K562 (cell line): ENCODE results near the gene STING1. TPM values are rescaled to one million over a fixed set of nuclear protein-coding genes. Genes with fewer than 3 reads are reported as not detected.

Source experiments
- ARID3A ChIP-seq: IDR thresholded peaks from 2 replicates; pipeline ENCODE4 v1.6.1; 2012; ENCODE audit warnings: low read depth, low read length, improper control_type of control experiment, borderline replicate concordance
- ATF6 ChIP-seq: sonication (generic); formaldehyde crosslinking; IDR thresholded peaks from 2 replicates; pipeline ENCODE4 v1.4.0; 2020; ENCODE audit warnings: mild to moderate bottlenecking, missing genetic modification reagents
- BACH1 ChIP-seq: fragments of 200-800 bp; sonication (Bioruptor generic); IDR thresholded peaks from 2 replicates; pipeline ENCODE4 v1.6.1; 2016; ENCODE audit warnings: missing genetic modification characterization, missing compliant biosample characterization
- CREBBP ChIP-seq: IDR thresholded peaks from one replicate; pipeline ENCODE4 v1.6.1; 2012; ENCODE audit warnings: low read depth, mild to moderate bottlenecking, control low read depth, inconsistent platforms, low read length
- CTCF ChIP-seq, 3 experiments: IDR thresholded peaks in 2 of 3; conservative IDR thresholded peaks in 1 of 3; 2 replicates each; pipeline ENCODE4 v1.5.1; 2011 to 2012; ENCODE audit warnings: low read length in 3 of 3, mild to moderate bottlenecking in 3 of 3, control low read depth in 2 of 3, improper control_type of control experiment in 1 of 3, inconsistent platforms in 1 of 3, low read depth in 1 of 3, mixed read lengths in 1 of 3, moderate library complexity in 1 of 3; ENCODE audit not compliant: insufficient read depth in 2 of 3
- DACH1 ChIP-seq: fragments of 450-650 bp; IDR thresholded peaks from 2 replicates; pipeline ENCODE4 v1.6.1; 2018; ENCODE audit not compliant: partially characterized antibody
- KAT7 ChIP-seq: sonication (generic); formaldehyde crosslinking; IDR thresholded peaks from 2 replicates; pipeline ENCODE4 v1.8.0; 2022; ENCODE audit warnings: missing genetic modification reagents, mild to moderate bottlenecking, borderline replicate concordance
- MAFG ChIP-seq: fragments of 450-650 bp; conservative IDR thresholded peaks from 2 replicates; pipeline ENCODE4 v1.6.1; 2016; ENCODE audit warnings: missing genetic modification characterization, missing compliant biosample characterization
- MYNN ChIP-seq, 2 experiments: sonication (generic); formaldehyde crosslinking in 1 of 2; IDR thresholded peaks; 2 replicates each; pipeline versions ENCODE4 v1.5.0 to v1.6.1; 2016 to 2020; ENCODE audit warnings: antibody characterized with exemption in 1 of 2, missing genetic modification reagents in 1 of 2
- NONO ChIP-seq, 2 experiments: fragments of 200-400 bp in 1 of 2; fragments of 450-650 bp in 1 of 2; formaldehyde crosslinking in 1 of 2; IDR thresholded peaks; 2 replicates each; pipeline ENCODE4 v1.6.1; 2017; ENCODE audit warnings: low read depth in 2 of 2, mild to moderate bottlenecking in 2 of 2, moderate library complexity in 2 of 2, low read length in 1 of 2
- NR2C1 ChIP-seq, 2 experiments: fragments of 450-650 bp; IDR thresholded peaks; 2 replicates each; pipeline ENCODE4 v1.6.1; 2017; ENCODE audit warnings: mild to moderate bottlenecking in 2 of 2, antibody characterized with exemption in 1 of 2, inconsistent platforms in 1 of 2, missing compliant biosample characterization in 1 of 2, missing genetic modification characterization in 1 of 2
- PPARD ChIP-seq: fragments of 250-450 bp; sonication (Bioruptor Pico); IDR thresholded peaks from 2 replicates; pipeline ENCODE4 v1.8.0; 2022; ENCODE audit warnings: inconsistent platforms, mild to moderate bottlenecking, moderate library complexity
- RBM39 ChIP-seq: fragments of 200-400 bp; formaldehyde crosslinking; optimal IDR thresholded peaks from 2 replicates; pipeline ENCODE3; 2018; ENCODE audit warnings: low read depth, low read length
- SMARCC2 ChIP-seq: fragments of 450-650 bp; IDR thresholded peaks from 2 replicates; pipeline ENCODE4 v1.6.1; 2017; ENCODE audit warnings: antibody characterized with exemption, moderate library complexity, mild to moderate bottlenecking, low read depth
- TCF3 ChIP-seq: sonication (generic); formaldehyde crosslinking; IDR thresholded peaks from 2 replicates; pipeline ENCODE4 v1.4.0; 2020; ENCODE audit warnings: mild to moderate bottlenecking, missing genetic modification reagents
- ZBTB1 ChIP-seq: sonication (generic); formaldehyde crosslinking; IDR thresholded peaks from 2 replicates; pipeline ENCODE4 v1.8.1; 2023; ENCODE audit warnings: missing genetic modification reagents, low read depth, mild to moderate bottlenecking, borderline replicate concordance
- ZNF316 ChIP-seq: fragments of 450-650 bp; IDR thresholded peaks from 2 replicates; pipeline ENCODE4 v1.6.1; 2016
- ZNF398 ChIP-seq: fragments of 250-450 bp; sonication (Bioruptor Pico); IDR thresholded peaks from 2 replicates; pipeline ENCODE4 v1.8.0; 2021; ENCODE audit warnings: moderate library complexity, mild to moderate bottlenecking, inconsistent platforms
- ZNF507 ChIP-seq: conservative IDR thresholded peaks from 2 replicates; pipeline ENCODE4 v1.6.1; 2017; ENCODE audit warnings: missing genetic modification characterization, missing compliant biosample characterization
- ZNF785 ChIP-seq: fragments of 250-450 bp; sonication (Bioruptor Pico); IDR thresholded peaks from 2 replicates; pipeline ENCODE4 v1.4.0; 2020; ENCODE audit warnings: mild to moderate bottlenecking
- polyA plus RNA-seq, 8 experiments: library from polyadenylated mRNA; depleted of rRNA in 4 of 8; stranded (reverse) in 5 of 8; unstranded in 3 of 8; fragments of >200 nt; fragmentation: Nextera tagmentation in 2 of 8; fragmentation: Illumina TruSeq in 1 of 8; extraction: Ambion mirVana in 2 of 8; extraction: Trizol in 1 of 8; gene quantifications; 2 replicates each; pipeline versions ENCODE4 v1.2.1 to v1.2.3, GENCODE V29; 2011 to 2014; ENCODE audit warnings: inconsistent platforms in 1 of 8, missing spikeins in 1 of 8
- total RNA-seq, 7 experiments: library from RNA; depleted of rRNA in 6 of 7; stranded (reverse); fragments of >200 nt in 6 of 7; fragmentation: Illumina TruSeq in 2 of 7; extraction: Trizol in 2 of 7; gene quantifications; 2 replicates each; pipeline versions ENCODE4 v1.2.1 to v1.2.3, GENCODE V29; 2011 to 2021; ENCODE audit warnings: low replicate concordance in 1 of 7

STING1 gene
- total and polyA plus RNA-seq, 9 of the 15 experiments (the other 6 are each of a cell fraction or from before 2014, with no cell fraction given), result 20.8 to 69.1 (median 44.7) TPM

- TF ChIP-seq ZNF316 (no peak), ZNF398 (CRISPR knock-in tag) (no peak), PPARD (no peak), ARID3A (no peak), KAT7 (CRISPR knock-in tag) (no peak), TCF3 (CRISPR knock-in tag) (no peak; the same call in 1 of the 2 replicates), ZNF507 (tag) (no peak), ZNF785 (CRISPR knock-in tag) (no peak), SMARCC2 (no peak), MYNN (IDR thresholded peaks at IDR 0.05) (peak; percentile 9; the same call in 1 of the 2 replicates), MYNN (CRISPR knock-in tag; IDR thresholded peaks at IDR 0.05) (no peak), MAFG (tag) (no peak), CREBBP (no peak), ZBTB1 (CRISPR knock-in tag) (no peak), RBM39 (peak; percentile 6), NR2C1 (IDR thresholded peaks at IDR 0.05) (peak; percentile 83), NR2C1 (tag; IDR thresholded peaks at IDR 0.05) (peak; percentile 89), DACH1 (no peak), BACH1 (tag) (peak; percentile 84), ATF6 (CRISPR knock-in tag) (no peak), CTCF (IDR thresholded peaks at IDR 0.05 in 2 of 3, conservative IDR thresholded peaks at IDR 0.05 in 1 of 3; ENCODE audit: insufficient read depth in 2 of 3, low read depth in 1 of 3, low read length in 3 of 3) (0 out of 6 replicates have a peak, but pooled peaks of 1 of the 3 experiments have one; percentile 3), NONO (IDR thresholded peaks at IDR 0.05; ENCODE audit: low read depth in 2 of 2, low read length in 1 of 2) (no peak)
Observed at GRCh38 chr5:139482050-139482889, at the start of gene STING1 (continued).
